ENCODE measurements around the gene HEPACAM.

The HEPACAM gene

DNA sequence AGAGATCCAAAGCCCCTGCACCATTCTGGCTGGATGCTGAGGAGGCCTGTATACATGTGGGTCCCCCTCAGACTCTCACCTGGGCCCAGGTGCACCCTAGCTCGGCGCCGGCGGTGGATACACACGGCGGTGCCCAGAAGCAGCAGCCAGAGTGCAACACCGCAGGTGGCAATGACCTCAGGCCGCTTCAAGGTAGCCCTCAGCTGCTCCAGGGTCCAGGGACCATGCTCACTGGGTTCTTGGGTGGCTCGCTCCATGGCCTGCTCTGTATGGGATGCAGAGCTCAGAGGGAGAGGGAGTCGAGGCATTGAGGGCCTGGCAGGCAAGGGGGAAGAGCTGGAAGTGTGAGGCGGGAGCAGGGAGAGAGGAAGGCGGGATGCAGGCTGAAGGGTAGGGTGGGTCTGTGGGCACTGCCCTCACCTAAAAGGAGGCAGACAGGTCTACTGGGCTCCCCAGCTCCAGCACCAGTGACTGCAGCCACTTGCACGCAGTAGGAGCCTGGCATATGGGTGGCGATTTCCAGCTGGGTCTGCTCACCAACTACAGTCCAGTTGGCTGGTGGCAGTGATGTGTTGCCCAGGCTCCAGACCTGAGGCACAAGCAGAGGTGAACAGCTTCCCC, 42.0 kb downstream of the HEPACAM start:
- TF ChIP-seq, protein P1, sequence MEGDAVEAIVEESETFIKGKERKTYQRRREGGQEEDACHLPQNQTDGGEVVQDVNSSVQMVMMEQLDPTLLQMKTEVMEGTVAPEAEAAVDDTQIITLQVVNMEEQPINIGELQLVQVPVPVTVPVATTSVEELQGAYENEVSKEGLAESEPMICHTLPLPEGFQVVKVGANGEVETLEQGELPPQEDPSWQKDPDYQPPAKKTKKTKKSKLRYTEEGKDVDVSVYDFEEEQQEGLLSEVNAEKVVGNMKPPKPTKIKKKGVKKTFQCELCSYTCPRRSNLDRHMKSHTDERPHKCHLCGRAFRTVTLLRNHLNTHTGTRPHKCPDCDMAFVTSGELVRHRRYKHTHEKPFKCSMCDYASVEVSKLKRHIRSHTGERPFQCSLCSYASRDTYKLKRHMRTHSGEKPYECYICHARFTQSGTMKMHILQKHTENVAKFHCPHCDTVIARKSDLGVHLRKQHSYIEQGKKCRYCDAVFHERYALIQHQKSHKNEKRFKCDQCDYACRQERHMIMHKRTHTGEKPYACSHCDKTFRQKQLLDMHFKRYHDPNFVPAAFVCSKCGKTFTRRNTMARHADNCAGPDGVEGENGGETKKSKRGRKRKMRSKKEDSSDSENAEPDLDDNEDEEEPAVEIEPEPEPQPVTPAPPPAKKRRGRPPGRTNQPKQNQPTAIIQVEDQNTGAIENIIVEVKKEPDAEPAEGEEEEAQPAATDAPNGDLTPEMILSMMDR (IDR thresholded peaks at IDR 0.05; ENCODE audit: extremely low read depth, missing control alignments): no peak
- no peak for DNase-seq (ENCODE audit: low spot score)

DNA sequence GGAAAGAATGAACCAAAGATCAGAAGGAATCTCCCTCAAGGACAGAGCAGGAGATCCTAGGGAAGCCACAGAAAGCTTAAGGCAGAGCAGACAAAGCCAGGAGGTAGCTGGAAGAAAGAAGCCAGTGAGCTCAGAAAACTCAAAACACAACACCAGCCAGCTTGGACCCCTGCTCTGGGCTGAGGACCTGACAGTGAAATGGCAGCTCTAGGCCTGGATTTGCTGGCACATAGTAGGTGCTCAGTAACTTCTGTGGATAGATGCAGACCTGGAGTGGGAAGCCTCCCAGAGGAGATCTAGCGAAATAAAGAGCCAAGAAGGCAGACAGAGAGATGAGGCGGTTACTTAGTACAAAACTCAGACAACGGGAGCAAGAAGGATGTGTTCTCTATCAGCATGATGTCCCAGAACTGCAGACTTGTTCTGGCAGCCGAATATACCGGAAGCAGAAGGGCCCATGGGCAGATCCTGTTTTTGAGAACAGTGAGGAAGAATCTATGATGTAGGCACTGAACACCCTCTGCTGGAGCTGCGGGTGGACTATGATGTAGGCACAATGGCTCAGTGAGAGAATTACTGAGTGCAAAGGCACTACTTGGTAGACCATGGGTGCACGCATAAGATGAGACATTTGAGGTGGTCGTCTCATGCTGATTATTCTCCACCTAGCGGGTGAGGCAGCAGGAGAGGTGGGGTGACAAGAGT, 42.9 kb downstream of the HEPACAM start:
- TF ChIP-seq, protein P1 (IDR thresholded peaks at IDR 0.05; ENCODE audit: extremely low read depth, missing control alignments): no peak
- DNase-seq (ENCODE audit: low spot score): no peak

DNA sequence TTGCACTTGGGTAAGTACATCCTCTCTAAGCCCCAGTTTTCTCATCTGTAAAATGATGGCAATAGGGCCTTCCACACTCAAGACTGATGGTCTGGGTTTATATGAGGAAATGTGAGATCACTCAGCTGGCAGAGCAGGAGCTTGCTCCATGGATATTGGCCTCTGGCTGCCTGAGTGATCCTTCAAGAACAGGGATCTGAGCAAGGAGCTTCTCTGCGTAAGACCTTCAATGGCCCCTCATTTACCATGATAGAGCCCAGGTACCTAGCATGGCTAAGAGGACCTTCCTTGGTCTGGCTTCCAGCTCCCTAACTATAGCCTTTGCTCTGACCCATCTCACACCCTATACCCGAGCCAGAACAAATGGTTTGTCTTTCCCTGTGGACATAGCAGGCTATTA, 43.7 kb downstream of the HEPACAM start:
- TF ChIP-seq, protein P1 (IDR thresholded peaks at IDR 0.05; ENCODE audit: extremely low read depth, missing control alignments): no peak
- DNase-seq (ENCODE audit: low spot score): no peak

DNA sequence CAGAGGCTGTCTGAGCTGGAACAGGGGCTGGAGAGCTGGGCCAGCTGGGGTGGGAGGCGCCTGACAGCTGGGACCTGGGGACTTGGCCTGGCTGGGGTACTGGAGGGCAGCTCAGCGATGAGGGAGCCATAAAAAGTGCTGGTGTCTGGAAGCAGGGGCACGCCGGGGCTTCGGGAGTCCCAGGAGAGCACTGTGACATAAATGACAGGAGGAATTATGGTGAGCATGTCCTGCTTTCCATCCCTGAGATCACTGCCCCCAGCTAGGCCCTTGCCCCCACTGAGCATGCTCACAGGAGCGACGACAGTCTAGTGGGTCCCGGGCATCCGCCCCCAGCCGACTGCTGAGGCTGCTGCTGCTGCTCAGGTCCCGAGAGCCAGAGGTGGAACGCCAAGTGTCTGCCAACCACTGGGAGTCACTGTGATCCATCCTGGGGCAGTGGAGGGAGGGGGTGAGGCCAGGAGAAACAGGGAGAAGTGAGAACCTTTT, 44.4 kb downstream of the HEPACAM start:
- DNase-seq (ENCODE audit: low spot score): no peak
- TF ChIP-seq, protein P1 (IDR thresholded peaks at IDR 0.05; ENCODE audit: extremely low read depth, missing control alignments): no peak

DNA sequence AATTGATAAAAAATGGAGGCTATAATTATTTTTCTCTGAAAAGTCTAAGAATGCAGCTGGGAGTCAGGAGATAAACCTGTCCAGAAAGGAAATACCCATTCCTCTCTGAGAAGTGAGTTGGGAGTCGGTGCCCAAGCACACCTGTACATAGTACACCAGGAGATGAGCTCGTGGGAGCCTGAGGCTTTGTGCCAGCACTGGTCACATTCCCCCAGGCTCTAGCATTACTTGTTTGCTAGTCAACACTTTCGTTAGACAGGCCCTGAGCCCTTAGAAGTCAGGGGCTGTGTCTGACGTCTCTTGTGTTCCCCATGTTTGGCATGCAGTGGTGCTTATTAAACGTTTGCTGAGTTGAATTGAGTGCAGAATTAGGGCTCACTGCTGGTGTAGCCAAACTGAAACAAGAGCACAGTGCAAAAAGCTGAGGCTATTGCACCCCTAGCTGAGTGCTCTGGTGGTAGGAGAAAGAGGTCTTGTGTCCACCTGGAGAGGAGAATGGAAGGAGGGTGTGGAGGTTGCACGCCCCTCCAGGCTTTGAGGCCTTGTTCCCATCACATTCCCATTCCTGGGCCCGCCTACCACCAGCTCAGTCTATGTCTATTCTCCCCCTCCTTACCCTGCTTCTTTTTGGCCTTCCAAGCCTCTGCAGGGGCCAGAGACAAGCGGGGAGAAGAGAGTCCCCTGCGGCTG, 45.0 kb downstream of the HEPACAM start:
- TF ChIP-seq, protein P1 (IDR thresholded peaks at IDR 0.05; ENCODE audit: extremely low read depth, missing control alignments): no peak

DNA sequence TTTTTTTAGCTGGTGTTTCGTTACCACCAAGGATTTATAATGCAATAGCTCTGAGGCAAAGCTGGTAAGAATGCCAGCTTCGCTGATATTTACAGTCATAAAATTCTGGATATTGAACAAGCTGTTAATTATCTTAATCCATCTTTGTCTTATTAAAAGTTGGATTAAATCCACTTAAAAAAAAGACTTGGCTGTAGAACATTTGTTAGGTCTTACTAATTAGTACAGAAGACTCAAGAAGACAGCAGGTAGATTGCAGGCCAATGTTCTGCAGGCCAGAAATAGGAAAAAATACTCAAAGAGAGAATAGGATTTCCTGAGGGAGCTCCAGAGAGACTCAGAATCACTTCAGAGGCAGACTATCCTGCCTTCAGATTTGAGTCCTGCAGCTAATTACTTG, 45.7 kb downstream of the HEPACAM start:
- DNase-seq (ENCODE audit: low spot score): no peak
- TF ChIP-seq, protein P1 (IDR thresholded peaks at IDR 0.05; ENCODE audit: extremely low read depth, missing control alignments): no peak

More for the DNA sequence above, 45.0 kb downstream of the HEPACAM start:
- DNase-seq (ENCODE audit: low spot score): no peak

Measured in GM20000 (cell line).